Measurements from ENCODE around the gene PLIN5.

Gene PLIN5

GRCh38 chr19:4504891-4505569, 30.0 kb downstream of the PLIN5 start:
- DNase-seq (ENCODE audit: low read depth in 2 of 2) = no peak

GRCh38 chr19:4504297-4504701, 30.7 kb downstream of the PLIN5 start:
- DNase-seq (ENCODE audit: low read depth in 2 of 2) = no peak

- DNase-seq (ENCODE audit: low read depth in 2 of 2) = no peak
Measured at GRCh38 chr19:4503825-4504170, 31.2 kb downstream of the PLIN5 start.

GRCh38 chr19:4503132-4503824, 31.7 kb downstream of the PLIN5 start:
- DNase-seq (ENCODE audit: low read depth in 2 of 2) = no peak

- DNase-seq (ENCODE audit: low read depth in 2 of 2) = no peak
Measured at GRCh38 chr19:4502282-4503131, 32.5 kb downstream of the PLIN5 start.

GRCh38 chr19:4501691-4502090, 33.3 kb downstream of the PLIN5 start:
- DNase-seq (ENCODE audit: low read depth in 2 of 2) = no peak

GRCh38 chr19:4500841-4501591, 34.0 kb downstream of the PLIN5 start:
- no peak for DNase-seq (ENCODE audit: low read depth in 2 of 2)

- no peak for DNase-seq (ENCODE audit: low read depth in 2 of 2)
Measured at GRCh38 chr19:4499855-4500254, 35.2 kb downstream of the PLIN5 start.

- DNase-seq (ENCODE audit: low read depth in 2 of 2) = no peak
Measured at GRCh38 chr19:4499318-4499717, 35.7 kb downstream of the PLIN5 start.

- DNase-seq (ENCODE audit: low read depth in 2 of 2) = no peak
Measured at GRCh38 chr19:4498694-4499093, 36.3 kb downstream of the PLIN5 start.

- no peak for DNase-seq (ENCODE audit: low read depth in 2 of 2)
Measured at GRCh38 chr19:4497770-4498389, 37.1 kb downstream of the PLIN5 start.

- DNase-seq (ENCODE audit: low read depth in 2 of 2) = no peak
Measured at GRCh38 chr19:4496304-4496703, 38.7 kb downstream of the PLIN5 start.

- no peak for DNase-seq (ENCODE audit: low read depth in 2 of 2)
Measured at GRCh38 chr19:4495471-4495870, 39.6 kb downstream of the PLIN5 start.

- no peak for DNase-seq (ENCODE audit: low read depth in 2 of 2)
Measured at GRCh38 chr19:4494691-4495064, 40.3 kb downstream of the PLIN5 start.

- DNase-seq (ENCODE audit: low read depth in 2 of 2) = no peak
Measured at GRCh38 chr19:4493929-4494690, 40.9 kb downstream of the PLIN5 start.

- no peak for DNase-seq (ENCODE audit: low read depth in 2 of 2)
Measured at GRCh38 chr19:4493104-4493928, 41.7 kb downstream of the PLIN5 start.

GRCh38 chr19:4492337-4493103, 42.5 kb downstream of the PLIN5 start:
- no peak for DNase-seq (ENCODE audit: low read depth in 2 of 2)

GRCh38 chr19:4491446-4491845, 43.6 kb downstream of the PLIN5 start:
- no peak for DNase-seq (ENCODE audit: low read depth in 2 of 2)

GRCh38 chr19:4488496-4488895, 46.5 kb downstream of the PLIN5 start:
- DNase-seq (ENCODE audit: low read depth in 2 of 2) = no peak

Data from stimulated activated CD8-positive, alpha-beta memory T cell treated with anti-CD3 and anti-CD28 coated beads, Interleukin-15, amount 100 ng/mL, for 4 hours (primary cell).